Mucosa of gallbladder (tissue), 1 donor: Measurements from ENCODE around the gene RALGPS2. TPM values are rescaled to one million over a fixed set of nuclear protein-coding genes. Genes with fewer than 3 reads are reported as not detected.

Source experiments
- DNase-seq: peaks from one replicate; pipeline ENCODE4 v3.0.0-alpha.2; 2020; ENCODE audit warnings: low spot score
- total RNA-seq: library from RNA; stranded (reverse); gene quantifications from one replicate; pipeline ENCODE4 v1.2.1, GENCODE V29; 2021
- donor health status: DM: no; HTN: no; CAD: no.

Gene RALGPS2
- total RNA-seq, 1 donor from 2014 or later: 19.0 TPM

GRCh38 chr1:178864326-178864725, 139.3 kb downstream of the RALGPS2 start:
- DNase-seq: no peak

- no peak for DNase-seq
These were observed 142.6 kb downstream of the RALGPS2 start for GRCh38 chr1:178867670-178868069.

- DNase-seq: no peak
These were observed 143.7 kb downstream of the RALGPS2 start for GRCh38 chr1:178868706-178869105.

GRCh38 chr1:178869119-178869697, 144.2 kb downstream of the RALGPS2 start:
- DNase-seq: no peak

- DNase-seq: no peak
These were observed 145.2 kb downstream of the RALGPS2 start for GRCh38 chr1:178870221-178870620.

- peak; percentile 11 for DNase-seq
These were observed 145.9 kb downstream of the RALGPS2 start, which contains the start of gene ANGPTL1 for GRCh38 chr1:178870944-178871343. TSS of gene ANGPTL1 (minus strand) at chr1:178871077. CDS start at chr1:178865776, 5,301 bp downstream.

- no peak for DNase-seq
These were observed 146.7 kb downstream of the RALGPS2 start for GRCh38 chr1:178871551-178872320.

- no peak for DNase-seq
These were observed 149.9 kb downstream of the RALGPS2 start for GRCh38 chr1:178874966-178875365.

- DNase-seq: no peak
These were observed 150.9 kb downstream of the RALGPS2 start for GRCh38 chr1:178875936-178876335.

- DNase-seq: no peak
These were observed 152.9 kb downstream of the RALGPS2 start for GRCh38 chr1:178877896-178878295.

- no peak for DNase-seq
These were observed 156.9 kb downstream of the RALGPS2 start for GRCh38 chr1:178881950-178882349.

- no peak for DNase-seq
These were observed 160.8 kb downstream of the RALGPS2 start for GRCh38 chr1:178885869-178886268.

GRCh38 chr1:178886551-178886950, 161.5 kb downstream of the RALGPS2 start:
- no peak for DNase-seq

GRCh38 chr1:178895928-178896327, 170.9 kb downstream of the RALGPS2 start:
- no peak for DNase-seq

- no peak for DNase-seq
These were observed 173.4 kb downstream of the RALGPS2 start for GRCh38 chr1:178898401-178898800.

- DNase-seq: no peak
These were observed 174.4 kb downstream of the RALGPS2 start for GRCh38 chr1:178899402-178899801.

GRCh38 chr1:178901482-178902125, 176.6 kb downstream of the RALGPS2 start:
- no peak for DNase-seq

- DNase-seq: no peak
These were observed 183.3 kb downstream of the RALGPS2 start for GRCh38 chr1:178908358-178908757.

GRCh38 chr1:178910023-178910422, 185.0 kb downstream of the RALGPS2 start:
- DNase-seq: no peak

- no peak for DNase-seq
These were observed 187.6 kb downstream of the RALGPS2 start for GRCh38 chr1:178912597-178912996.

GRCh38 chr1:178916448-178917174, 191.6 kb downstream of the RALGPS2 start:
- DNase-seq: no peak

GRCh38 chr1:178918308-178918707, 193.3 kb downstream of the RALGPS2 start:
- no peak for DNase-seq
